ENCODE data around the gene ICA1L. TPM values are rescaled to one million over a fixed set of nuclear protein-coding genes. Genes with fewer than 3 reads are reported as not detected.

ICA1L gene
- total and polyA plus RNA-seq, 2 of the 13 experiments (the other 11 are each of a cell fraction or from before 2014, with no cell fraction given) = 1.5 to 2.4 TPM

GRCh38 chr2:202822411-202822810, 49.2 kb downstream of the ICA1L start:
- H3K4me3 ChIP-seq (replicated peaks in 1 of 3; ENCODE audit: insufficient read depth in 1 of 3, low read depth in 2 of 3, low read length in 3 of 3) = no peak overlapping the region
- CTCF ChIA-PET (ENCODE audit: low intra/inter-chr PET ratio, low total read pairs) = no interaction called here
- no peaks in the 10 kb centered on the region for H3K4me1 ChIP-seq (ENCODE audit: insufficient read depth, low read length)
- POLR2A ChIA-PET = no interaction called here
- no peak overlapping the region for H2AFZ ChIP-seq (ENCODE audit: low read length)
- H3K36me3 ChIP-seq (replicated peaks in 1 of 2; ENCODE audit: control insufficient read depth in 1 of 2, insufficient read depth in 2 of 2, low read length in 2 of 2) = no peaks in the 10 kb centered on the region
- H3K79me2 ChIP-seq (ENCODE audit: insufficient read depth, low read length) = no peaks in the 10 kb centered on the region
- H4K20me1 ChIP-seq (ENCODE audit: insufficient read depth, low read length) = no peaks in the 10 kb centered on the region
- DNase-seq (ENCODE audit: low spot score) = no peak
- 89% methylated on average over 2 of the region's 2 CpGs for WGBS (ENCODE audit: low lambda C conversion rate)
- no peak for TF ChIP-seq PPARG (CRISPR knock-in tag; conservative IDR thresholded peaks at IDR 0.05)
- TF ChIP-seq ZNF879 (CRISPR knock-in tag; IDR thresholded peaks at IDR 0.05) = no peak
- no peak for TF ChIP-seq TBL1XR1 (IDR thresholded peaks at IDR 0.05; ENCODE audit: borderline replicate concordance, low read length, partially characterized antibody)
- no peak overlapping the region for H3K9ac ChIP-seq (ENCODE audit: insufficient read depth, low read depth, low read length)
- no peaks in the 10 kb centered on the region for H3K9me3 ChIP-seq (ENCODE audit: low read length)
- H3K4me2 ChIP-seq (ENCODE audit: low read depth, low read length) = no peak overlapping the region
- no peak for FAIRE-seq
- H3K27me3 ChIP-seq (ENCODE audit: control insufficient read depth in 1 of 2, insufficient read depth in 2 of 2, low read length in 2 of 2) = no peaks in the 10 kb centered on the region
- no peak for ATAC-seq
- in situ Hi-C loops (cut with HindIII; ENCODE audit: extremely low pct_ligation_motif_present, low pct_unique_long_range_greater_than_20kb) (no loop called here), intact Hi-C loops (cut with micrococcal nuclease; ENCODE audit: unreplicated experiment) (no loop called here)
- H3K27ac ChIP-seq (ENCODE audit: extremely low read length, insufficient read depth, low read length) = no peak overlapping the region
- BruUV-seq (replicated peaks) = no TSS peak

DNA sequence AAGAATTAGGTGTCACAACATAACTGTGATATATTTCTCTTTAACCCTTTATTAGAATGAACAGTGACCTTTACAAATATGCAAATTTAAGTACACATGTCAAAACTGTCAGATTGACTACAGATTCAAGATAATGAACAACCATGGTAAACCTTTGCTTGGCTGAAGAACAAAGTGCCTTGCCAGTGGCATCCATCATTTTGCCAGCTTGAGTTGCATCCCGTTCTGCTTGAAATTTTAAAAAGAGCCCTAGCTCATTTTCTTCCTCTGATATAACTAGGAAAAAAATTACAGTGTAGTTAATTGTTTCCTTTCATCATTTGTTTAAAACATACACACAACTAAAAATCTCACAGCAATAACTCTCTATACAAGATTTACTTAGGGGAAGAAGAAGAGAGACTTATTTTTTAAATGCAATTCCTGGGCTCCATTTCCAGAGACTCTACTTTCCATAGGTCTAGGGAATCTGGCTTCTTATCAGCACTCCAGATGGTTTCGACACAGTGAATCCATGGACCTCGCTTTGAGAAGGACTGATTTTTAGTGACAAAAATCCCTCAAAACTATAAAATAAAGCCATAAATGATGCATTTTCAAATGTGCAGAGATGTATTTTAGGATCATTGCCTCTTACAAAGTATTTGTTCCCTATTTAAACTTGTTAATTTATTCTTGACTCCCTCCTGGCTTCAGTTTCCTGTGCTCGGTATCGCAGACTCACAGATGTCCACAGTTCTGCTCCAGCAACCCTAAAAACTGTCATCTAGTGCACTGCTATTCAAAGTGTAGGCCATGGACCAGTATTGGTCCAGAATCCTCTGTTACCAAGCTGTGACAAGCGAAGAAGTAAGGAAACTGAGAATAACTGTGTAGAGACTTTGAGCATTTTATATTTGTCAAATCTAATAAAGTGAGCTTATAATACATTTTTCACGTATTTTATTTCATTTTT, 50.1 kb downstream of the ICA1L start:
- H3K4me3 ChIP-seq (replicated peaks in 1 of 3; ENCODE audit: insufficient read depth in 1 of 3, low read depth in 2 of 3, low read length in 3 of 3) = no peak overlapping the region
- no peaks in the 10 kb centered on the region for H3K36me3 ChIP-seq (replicated peaks in 1 of 2; ENCODE audit: control insufficient read depth in 1 of 2, insufficient read depth in 2 of 2, low read length in 2 of 2)
- ATAC-seq = no peak
- no peak overlapping the region for H3K27ac ChIP-seq (ENCODE audit: extremely low read length, insufficient read depth, low read length)
- in situ Hi-C loops (cut with HindIII; ENCODE audit: extremely low pct_ligation_motif_present, low pct_unique_long_range_greater_than_20kb) = no loop called here
- no peaks in the 10 kb centered on the region for H3K4me1 ChIP-seq (ENCODE audit: insufficient read depth, low read length)
- intact Hi-C loops (cut with micrococcal nuclease; ENCODE audit: unreplicated experiment) = no loop called here
- DNase-seq (ENCODE audit: low spot score) = no peak
- no peaks in the 10 kb centered on the region for H3K79me2 ChIP-seq (ENCODE audit: insufficient read depth, low read length)
- no peak overlapping the region for H2AFZ ChIP-seq (ENCODE audit: low read length)
- no peak for FAIRE-seq
- H4K20me1 ChIP-seq (ENCODE audit: insufficient read depth, low read length) = no peaks in the 10 kb centered on the region
- no peak overlapping the region for H3K4me2 ChIP-seq (ENCODE audit: low read depth, low read length)
- H3K9me3 ChIP-seq (ENCODE audit: low read length) = no peaks in the 10 kb centered on the region
- H3K9ac ChIP-seq (ENCODE audit: insufficient read depth, low read depth, low read length) = no peak overlapping the region
- 83% methylated on average over 7 of the region's 7 CpGs for WGBS (ENCODE audit: low lambda C conversion rate)
- POLR2A ChIA-PET = no interaction called here
- H3K27me3 ChIP-seq (ENCODE audit: control insufficient read depth in 1 of 2, insufficient read depth in 2 of 2, low read length in 2 of 2) = no peaks in the 10 kb centered on the region
- no TSS peak for BruUV-seq (replicated peaks)
- CTCF ChIA-PET (ENCODE audit: low intra/inter-chr PET ratio, low total read pairs) = no interaction called here
- TF ChIP-seq POGZ (CRISPR knock-in tag; IDR thresholded peaks at IDR 0.05) (no peak), ZBTB33 (CRISPR knock-in tag; IDR thresholded peaks at IDR 0.05) (no peak), ZMAT3 (CRISPR knock-in tag; conservative IDR thresholded peaks at IDR 0.05) (no peak), ZSCAN31 (CRISPR knock-in tag; IDR thresholded peaks at IDR 0.05; ENCODE audit: low read depth) (no peak), SMYD3 (CRISPR knock-in tag; IDR thresholded peaks at IDR 0.05) (no peak), ATF7-NPFF (CRISPR knock-in tag; IDR thresholded peaks at IDR 0.05; ENCODE audit: low read depth) (no peak), MIER3 (CRISPR knock-in tag; IDR thresholded peaks at IDR 0.05; ENCODE audit: borderline replicate concordance) (no peak), MED1 (CRISPR knock-in tag; IDR thresholded peaks at IDR 0.05) (no peak), GATA4 (IDR thresholded peaks at IDR 0.05; ENCODE audit: borderline replicate concordance, low read depth) (no peak), YY1 (IDR thresholded peaks at IDR 0.05; ENCODE audit: insufficient read depth, insufficient replicate concordance, low read depth, low read length) (no peak)
- TF ChIP-seq, protein P1, sequence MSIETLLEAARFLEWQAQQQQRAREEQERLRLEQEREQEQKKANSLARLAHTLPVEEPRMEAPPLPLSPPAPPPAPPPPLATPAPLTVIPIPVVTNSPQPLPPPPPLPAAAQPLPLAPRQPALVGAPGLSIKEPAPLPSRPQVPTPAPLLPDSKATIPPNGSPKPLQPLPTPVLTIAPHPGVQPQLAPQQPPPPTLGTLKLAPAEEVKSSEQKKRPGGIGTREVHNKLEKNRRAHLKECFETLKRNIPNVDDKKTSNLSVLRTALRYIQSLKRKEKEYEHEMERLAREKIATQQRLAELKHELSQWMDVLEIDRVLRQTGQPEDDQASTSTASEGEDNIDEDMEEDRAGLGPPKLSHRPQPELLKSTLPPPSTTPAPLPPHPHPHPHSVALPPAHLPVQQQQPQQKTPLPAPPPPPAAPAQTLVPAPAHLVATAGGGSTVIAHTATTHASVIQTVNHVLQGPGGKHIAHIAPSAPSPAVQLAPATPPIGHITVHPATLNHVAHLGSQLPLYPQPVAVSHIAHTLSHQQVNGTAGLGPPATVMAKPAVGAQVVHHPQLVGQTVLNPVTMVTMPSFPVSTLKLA (IDR thresholded peaks at IDR 0.05) = no peak

Measured in HepG2 (cell line).